GM23338 (cell line): ENCODE measurements around the gene RRBP1. TPM values are rescaled to one million over a fixed set of nuclear protein-coding genes. Genes with fewer than 3 reads are reported as not detected.

Experiments
- ATAC-seq: fragments of 200-7000 bp; cut with Tn5 transposase; 3 replicates; pipeline ENCODE4 v1.9.1; 2020
- DNase-seq: peaks from one replicate; pipeline ENCODE4 v3.0.0-alpha.2; 2015; ENCODE audit warnings: low spot score
- H2AFZ ChIP-seq: fragments of 200-600 bp; sonication (generic); 2 replicates; pipeline ENCODE4 v1.8.0; 2016; ENCODE audit warnings: antibody characterized with exemption, mild to moderate bottlenecking, moderate library complexity
- H3F3A ChIP-seq: fragments of 200-600 bp; sonication (generic); replicated peaks from 2 replicates; pipeline ENCODE4 v1.8.0; 2017; ENCODE audit warnings: antibody characterized with exemption, mixed run types, low read depth
- H3K27ac ChIP-seq: fragments of 200-600 bp; sonication (generic); 2 replicates; pipeline ENCODE4 v1.6.1; 2016; ENCODE audit warnings: low read depth
- H3K27me3 ChIP-seq: fragments of 200-600 bp; sonication (generic); 2 replicates; pipeline ENCODE4 v1.8.0; 2016; ENCODE audit warnings: mild to moderate bottlenecking, mixed run types, moderate library complexity; ENCODE audit not compliant: insufficient read depth
- H3K36me3 ChIP-seq: fragments of 200-600 bp; sonication (generic); 2 replicates; pipeline ENCODE4 v1.8.0; 2016; ENCODE audit warnings: mild to moderate bottlenecking; ENCODE audit not compliant: insufficient read depth
- H3K4me1 ChIP-seq: fragments of 200-600 bp; sonication (generic); 2 replicates; pipeline ENCODE4 v1.8.0; 2016; ENCODE audit warnings: mild to moderate bottlenecking, moderate library complexity; ENCODE audit not compliant: insufficient read depth
- H3K4me2 ChIP-seq: fragments of 200-600 bp; sonication (generic); 2 replicates; pipeline ENCODE4 v1.7.1; 2017; ENCODE audit warnings: mixed run types
- H3K4me3 ChIP-seq: fragments of 200-600 bp; sonication (generic); 2 replicates; pipeline ENCODE4 v1.6.1; 2016; ENCODE audit warnings: mixed run types
- H3K79me2 ChIP-seq: fragments of 200-600 bp; sonication (generic); replicated peaks from 2 replicates; pipeline ENCODE4 v1.8.0; 2017; ENCODE audit warnings: mild to moderate bottlenecking; ENCODE audit not compliant: insufficient read depth
- H3K9me2 ChIP-seq: fragments of 200-600 bp; sonication (generic); 2 replicates; pipeline ENCODE4 v1.8.0; 2017; ENCODE audit not compliant: insufficient read depth
- H4K20me1 ChIP-seq: fragments of 200-600 bp; sonication (generic); replicated peaks from 2 replicates; pipeline ENCODE4 v1.8.0; 2017; ENCODE audit warnings: mild to moderate bottlenecking; ENCODE audit not compliant: insufficient read depth
- H3K27ac Mint-ChIP-seq: 2 replicates; pipeline ENCODE4 v1.8.0; 2020; ENCODE audit warnings: inconsistent platforms, mild to moderate bottlenecking, moderate library complexity, mixed read lengths
- H3K27me3 Mint-ChIP-seq: 3 replicates; pipeline ENCODE4 v1.8.0; 2022; ENCODE audit warnings: low read depth, mild to moderate bottlenecking, moderate library complexity, mixed read lengths, inconsistent platforms; ENCODE audit not compliant: insufficient read depth, poor library complexity
- H3K36me3 Mint-ChIP-seq: 3 replicates; pipeline ENCODE4 v1.8.0; 2021; ENCODE audit warnings: low read depth, mild to moderate bottlenecking, inconsistent platforms, moderate library complexity, mixed read lengths
- H3K4me1 Mint-ChIP-seq: 3 replicates; pipeline ENCODE4 v1.8.0; 2020; ENCODE audit warnings: mild to moderate bottlenecking, inconsistent platforms, mixed read lengths
- H3K4me3 Mint-ChIP-seq: 3 replicates; pipeline ENCODE4 v1.8.0; 2021; ENCODE audit warnings: moderate library complexity, mild to moderate bottlenecking, inconsistent platforms, mixed read lengths
- H3K9me3 Mint-ChIP-seq: 3 replicates; pipeline ENCODE4 v1.8.0; 2020; ENCODE audit warnings: moderate library complexity, mild to moderate bottlenecking, inconsistent platforms, mixed read lengths
- EZH2 ChIP-seq: fragments of 200-600 bp; sonication (generic); IDR thresholded peaks from one replicate; pipeline ENCODE4 v1.8.0; 2017; ENCODE audit warnings: antibody characterized with exemption, mild to moderate bottlenecking, low read depth; ENCODE audit not compliant: unreplicated experiment
- EZH2phosphoT487 ChIP-seq: fragments of 200-600 bp; sonication (generic); IDR thresholded peaks from one replicate; pipeline ENCODE4 v1.8.1; 2018; ENCODE audit warnings: antibody characterized with exemption; ENCODE audit not compliant: unreplicated experiment
- NANOG ChIP-seq: IDR thresholded peaks from 2 replicates; pipeline ENCODE4 v1.6.1; 2016; ENCODE audit warnings: antibody characterized with exemption, borderline replicate concordance
- POLR2AphosphoS5 ChIP-seq: IDR thresholded peaks from 2 replicates; pipeline ENCODE4 v1.6.1; 2016; ENCODE audit warnings: antibody characterized with exemption, low read depth
- STAT1 ChIP-seq: IDR thresholded peaks from one replicate; pipeline ENCODE4 v1.6.1; 2016; ENCODE audit warnings: antibody characterized with exemption; ENCODE audit not compliant: unreplicated experiment
- ZNF114 ChIP-seq: fragments of 250-450 bp; sonication (Bioruptor Pico); IDR thresholded peaks from 2 replicates; pipeline ENCODE4 v1.5.0; 2020; ENCODE audit warnings: mild to moderate bottlenecking, moderate library complexity
- ZNF331 ChIP-seq: fragments of 250-450 bp; sonication (Bioruptor Pico); IDR thresholded peaks from 2 replicates; pipeline ENCODE4 v1.5.0; 2020; ENCODE audit warnings: low read depth, mild to moderate bottlenecking, moderate library complexity
- polyA plus RNA-seq: library from polyadenylated mRNA; unstranded; fragments of >200 nt; fragmentation: Nextera tagmentation; extraction: Ambion mirVana; gene quantifications from 2 replicates; pipeline ENCODE4 v1.2.1, GENCODE V29; 2016
- total RNA-seq: library from RNA; depleted of rRNA; stranded (reverse); fragments of >200 nt; shearing (Covaris generic); gene quantifications from 2 replicates; pipeline ENCODE4 v1.2.3, GENCODE V29; 2014
- TF ChIP-seq, protein P1 (sequence below), 2 experiments: fragments of 200-600 bp in 1 of 2; sonication (generic) in 1 of 2; conservative IDR thresholded peaks; 2 replicates each; pipeline versions ENCODE4 v1.5.1 to v1.6.1; 2016 to 2017; ENCODE audit warnings: antibody characterized with exemption in 2 of 2, low read depth in 2 of 2, mild to moderate bottlenecking in 2 of 2, moderate library complexity in 1 of 2
- TF ChIP-seq, protein P2 (sequence below): fragments of 250-450 bp; sonication (Bioruptor Pico); IDR thresholded peaks from 2 replicates; pipeline ENCODE4 v1.5.0; 2020; ENCODE audit warnings: mild to moderate bottlenecking, moderate library complexity

The RRBP1 gene
- total and polyA plus RNA-seq, 2 experiments from 2014 or later: 105 to 113 TPM

DNA sequence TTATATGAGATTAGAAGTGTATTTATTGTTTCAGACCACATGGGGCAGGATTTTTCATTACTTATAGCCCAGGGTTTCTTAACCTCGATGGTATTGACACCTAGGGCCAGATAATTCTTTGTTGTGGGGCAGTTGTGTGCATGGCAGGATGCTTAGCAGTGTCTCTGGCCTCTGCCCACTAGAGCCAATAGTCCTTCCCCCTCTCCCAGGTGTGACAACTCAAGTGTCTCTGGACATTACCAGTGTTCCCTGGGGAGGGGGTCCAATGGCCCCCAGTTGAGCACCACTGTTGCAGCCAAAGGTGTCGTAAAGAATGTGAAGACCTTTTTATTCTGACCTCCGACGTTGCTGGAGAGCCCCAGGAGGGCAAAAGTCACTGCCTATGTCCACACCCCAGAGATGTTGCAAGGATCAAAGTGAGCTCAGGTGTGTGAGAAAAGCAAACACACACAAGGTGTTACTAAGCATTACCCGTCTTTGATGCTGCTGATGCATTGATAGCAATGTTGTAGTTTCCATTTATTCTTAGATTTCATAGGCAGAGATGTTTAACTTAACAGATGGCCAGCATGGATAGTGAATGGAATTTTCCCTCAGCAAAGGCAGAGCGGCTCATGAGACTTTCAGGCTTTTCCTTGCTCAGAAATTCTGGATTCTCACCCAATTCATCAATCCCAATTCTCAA lies 39.9 kb upstream of the RRBP1 start:
- no peaks in the 10 kb centered on the region for H3F3A ChIP-seq
- H3K4me3 ChIP-seq: no peak overlapping the region
- H3K27ac ChIP-seq: no peak overlapping the region
- 0 out of 2 replicates have a peak, but pooled peaks cover 6% of the 10 kb centered on the region for H3K9me2 ChIP-seq
- no peaks in the 10 kb centered on the region for H3K36me3 Mint-ChIP-seq
- peaks cover 4% of the 10 kb centered on the region for H3K27me3 Mint-ChIP-seq
- no peaks in the 10 kb centered on the region for H3K79me2 ChIP-seq
- ATAC-seq (no peak), DNase-seq (peak; percentile 29)
- no peak overlapping the region for H2AFZ ChIP-seq
- H3K36me3 ChIP-seq: no peaks in the 10 kb centered on the region
- H3K4me1 Mint-ChIP-seq: no peaks in the 10 kb centered on the region
- no peak for TF ChIP-seq NANOG
- TF ChIP-seq, protein P1, sequence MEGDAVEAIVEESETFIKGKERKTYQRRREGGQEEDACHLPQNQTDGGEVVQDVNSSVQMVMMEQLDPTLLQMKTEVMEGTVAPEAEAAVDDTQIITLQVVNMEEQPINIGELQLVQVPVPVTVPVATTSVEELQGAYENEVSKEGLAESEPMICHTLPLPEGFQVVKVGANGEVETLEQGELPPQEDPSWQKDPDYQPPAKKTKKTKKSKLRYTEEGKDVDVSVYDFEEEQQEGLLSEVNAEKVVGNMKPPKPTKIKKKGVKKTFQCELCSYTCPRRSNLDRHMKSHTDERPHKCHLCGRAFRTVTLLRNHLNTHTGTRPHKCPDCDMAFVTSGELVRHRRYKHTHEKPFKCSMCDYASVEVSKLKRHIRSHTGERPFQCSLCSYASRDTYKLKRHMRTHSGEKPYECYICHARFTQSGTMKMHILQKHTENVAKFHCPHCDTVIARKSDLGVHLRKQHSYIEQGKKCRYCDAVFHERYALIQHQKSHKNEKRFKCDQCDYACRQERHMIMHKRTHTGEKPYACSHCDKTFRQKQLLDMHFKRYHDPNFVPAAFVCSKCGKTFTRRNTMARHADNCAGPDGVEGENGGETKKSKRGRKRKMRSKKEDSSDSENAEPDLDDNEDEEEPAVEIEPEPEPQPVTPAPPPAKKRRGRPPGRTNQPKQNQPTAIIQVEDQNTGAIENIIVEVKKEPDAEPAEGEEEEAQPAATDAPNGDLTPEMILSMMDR (conservative IDR thresholded peaks at IDR 0.05; ENCODE audit: low read depth in 2 of 2): peak in 1 of 2 experiments; percentile 22; a peak in 1 of 4 replicates
- no peak for TF ChIP-seq STAT1
- TF ChIP-seq ZNF331 (CRISPR knock-in tag): no peak
- TF ChIP-seq EZH2phosphoT487: no peak
- no peak for TF ChIP-seq EZH2
- TF ChIP-seq, protein P2, sequence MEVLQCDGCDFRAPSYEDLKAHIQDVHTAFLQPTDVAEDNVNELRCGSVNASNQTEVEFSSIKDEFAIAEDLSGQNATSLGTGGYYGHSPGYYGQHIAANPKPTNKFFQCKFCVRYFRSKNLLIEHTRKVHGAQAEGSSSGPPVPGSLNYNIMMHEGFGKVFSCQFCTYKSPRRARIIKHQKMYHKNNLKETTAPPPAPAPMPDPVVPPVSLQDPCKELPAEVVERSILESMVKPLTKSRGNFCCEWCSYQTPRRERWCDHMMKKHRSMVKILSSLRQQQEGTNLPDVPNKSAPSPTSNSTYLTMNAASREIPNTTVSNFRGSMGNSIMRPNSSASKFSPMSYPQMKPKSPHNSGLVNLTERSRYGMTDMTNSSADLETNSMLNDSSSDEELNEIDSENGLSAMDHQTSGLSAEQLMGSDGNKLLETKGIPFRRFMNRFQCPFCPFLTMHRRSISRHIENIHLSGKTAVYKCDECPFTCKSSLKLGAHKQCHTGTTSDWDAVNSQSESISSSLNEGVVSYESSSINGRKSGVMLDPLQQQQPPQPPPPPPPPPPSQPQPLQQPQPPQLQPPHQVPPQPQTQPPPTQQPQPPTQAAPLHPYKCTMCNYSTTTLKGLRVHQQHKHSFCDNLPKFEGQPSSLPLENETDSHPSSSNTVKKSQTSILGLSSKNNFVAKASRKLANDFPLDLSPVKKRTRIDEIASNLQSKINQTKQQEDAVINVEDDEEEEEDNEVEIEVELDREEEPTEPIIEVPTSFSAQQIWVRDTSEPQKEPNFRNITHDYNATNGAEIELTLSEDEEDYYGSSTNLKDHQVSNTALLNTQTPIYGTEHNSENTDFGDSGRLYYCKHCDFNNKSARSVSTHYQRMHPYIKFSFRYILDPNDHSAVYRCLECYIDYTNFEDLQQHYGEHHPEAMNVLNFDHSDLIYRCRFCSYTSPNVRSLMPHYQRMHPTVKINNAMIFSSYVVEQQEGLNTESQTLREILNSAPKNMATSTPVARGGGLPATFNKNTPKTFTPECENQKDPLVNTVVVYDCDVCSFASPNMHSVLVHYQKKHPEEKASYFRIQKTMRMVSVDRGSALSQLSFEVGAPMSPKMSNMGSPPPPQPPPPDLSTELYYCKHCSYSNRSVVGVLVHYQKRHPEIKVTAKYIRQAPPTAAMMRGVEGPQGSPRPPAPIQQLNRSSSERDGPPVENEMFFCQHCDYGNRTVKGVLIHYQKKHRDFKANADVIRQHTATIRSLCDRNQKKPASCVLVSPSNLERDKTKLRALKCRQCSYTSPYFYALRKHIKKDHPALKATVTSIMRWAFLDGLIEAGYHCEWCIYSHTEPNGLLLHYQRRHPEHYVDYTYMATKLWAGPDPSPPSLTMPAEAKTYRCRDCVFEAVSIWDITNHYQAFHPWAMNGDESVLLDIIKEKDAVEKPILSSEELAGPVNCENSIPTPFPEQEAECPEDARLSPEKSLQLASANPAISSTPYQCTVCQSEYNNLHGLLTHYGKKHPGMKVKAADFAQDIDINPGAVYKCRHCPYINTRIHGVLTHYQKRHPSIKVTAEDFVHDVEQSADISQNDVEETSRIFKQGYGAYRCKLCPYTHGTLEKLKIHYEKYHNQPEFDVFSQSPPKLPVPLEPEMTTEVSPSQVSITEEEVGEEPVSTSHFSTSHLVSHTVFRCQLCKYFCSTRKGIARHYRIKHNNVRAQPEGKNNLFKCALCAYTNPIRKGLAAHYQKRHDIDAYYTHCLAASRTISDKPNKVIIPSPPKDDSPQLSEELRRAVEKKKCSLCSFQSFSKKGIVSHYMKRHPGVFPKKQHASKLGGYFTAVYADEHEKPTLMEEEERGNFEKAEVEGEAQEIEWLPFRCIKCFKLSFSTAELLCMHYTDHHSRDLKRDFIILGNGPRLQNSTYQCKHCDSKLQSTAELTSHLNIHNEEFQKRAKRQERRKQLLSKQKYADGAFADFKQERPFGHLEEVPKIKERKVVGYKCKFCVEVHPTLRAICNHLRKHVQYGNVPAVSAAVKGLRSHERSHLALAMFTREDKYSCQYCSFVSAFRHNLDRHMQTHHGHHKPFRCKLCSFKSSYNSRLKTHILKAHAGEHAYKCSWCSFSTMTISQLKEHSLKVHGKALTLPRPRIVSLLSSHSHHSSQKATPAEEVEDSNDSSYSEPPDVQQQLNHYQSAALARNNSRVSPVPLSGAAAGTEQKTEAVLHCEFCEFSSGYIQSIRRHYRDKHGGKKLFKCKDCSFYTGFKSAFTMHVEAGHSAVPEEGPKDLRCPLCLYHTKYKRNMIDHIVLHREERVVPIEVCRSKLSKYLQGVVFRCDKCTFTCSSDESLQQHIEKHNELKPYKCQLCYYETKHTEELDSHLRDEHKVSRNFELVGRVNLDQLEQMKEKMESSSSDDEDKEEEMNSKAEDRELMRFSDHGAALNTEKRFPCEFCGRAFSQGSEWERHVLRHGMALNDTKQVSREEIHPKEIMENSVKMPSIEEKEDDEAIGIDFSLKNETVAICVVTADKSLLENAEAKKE (CRISPR knock-in tag): no peak
- TF ChIP-seq ZNF114 (CRISPR knock-in tag): no peak
- TF ChIP-seq POLR2AphosphoS5: no peak
- no peak overlapping the region for H3K4me3 Mint-ChIP-seq
- no peaks in the 10 kb centered on the region for H3K4me1 ChIP-seq
- no peaks in the 10 kb centered on the region for H3K27me3 ChIP-seq
- no peaks in the 10 kb centered on the region for H4K20me1 ChIP-seq
- no peaks in the 10 kb centered on the region for H3K9me3 Mint-ChIP-seq
- no peak overlapping the region for H3K27ac Mint-ChIP-seq
- H3K4me2 ChIP-seq: no peak overlapping the region
